HG02642 (cell line): Measurements from ENCODE around the gene CARMIL1.
"Not testable (repeated sequence)": the region's sequence is repeated elsewhere in the genome, so short reads cannot be mapped to it uniquely, and the experiment has no call there.

Experiments
- ATAC-seq: cut with Tn5 transposase; IDR thresholded peaks from one replicate; pipeline ENCODE4 v1.9.1; 2021; ENCODE audit warnings: mild to moderate bottlenecking; ENCODE audit not compliant: unreplicated experiment, poor library complexity

Gene CARMIL1

DNA sequence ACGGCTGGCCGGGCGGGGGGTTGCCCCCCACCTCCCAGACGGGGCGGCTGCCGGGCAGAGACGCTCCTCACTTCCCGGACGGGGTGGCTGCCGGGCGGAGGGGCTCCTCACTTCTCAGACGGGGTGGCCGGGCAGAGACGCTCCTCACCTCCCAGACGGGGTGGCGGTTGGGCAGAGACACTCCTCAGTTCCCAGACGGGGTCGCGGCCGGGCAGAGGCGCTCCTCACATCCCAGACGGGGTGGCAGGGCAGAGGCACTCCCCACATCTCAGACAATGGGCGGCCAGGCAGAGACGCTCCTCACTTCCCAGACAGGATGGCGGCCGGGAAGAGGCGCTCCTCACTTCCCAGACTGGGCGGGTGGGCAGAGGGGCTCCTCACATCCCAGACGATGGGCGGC lies 306.9 kb downstream of the CARMIL1 start:
- not testable (repeated sequence) for ATAC-seq

DNA sequence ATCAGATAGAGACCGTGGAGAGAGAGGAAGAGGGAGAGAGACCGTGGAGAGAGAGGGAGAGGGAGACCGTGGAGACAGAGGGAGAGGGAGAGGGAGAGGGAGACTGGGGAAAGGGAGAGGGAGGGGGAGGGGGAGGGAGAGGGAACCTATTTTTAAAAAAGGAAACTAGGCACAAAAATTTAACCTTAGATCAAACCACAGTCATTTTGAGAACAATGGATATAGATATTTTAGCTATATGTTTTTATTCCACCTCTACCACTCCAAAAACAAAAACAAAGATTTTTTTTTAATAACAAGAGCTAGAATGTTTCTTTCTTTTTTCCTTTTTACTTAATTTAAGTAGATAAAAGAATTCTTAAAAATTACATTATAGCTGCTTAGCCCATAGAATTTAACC lies 307.8 kb downstream of the CARMIL1 start:
- no peak for ATAC-seq

DNA sequence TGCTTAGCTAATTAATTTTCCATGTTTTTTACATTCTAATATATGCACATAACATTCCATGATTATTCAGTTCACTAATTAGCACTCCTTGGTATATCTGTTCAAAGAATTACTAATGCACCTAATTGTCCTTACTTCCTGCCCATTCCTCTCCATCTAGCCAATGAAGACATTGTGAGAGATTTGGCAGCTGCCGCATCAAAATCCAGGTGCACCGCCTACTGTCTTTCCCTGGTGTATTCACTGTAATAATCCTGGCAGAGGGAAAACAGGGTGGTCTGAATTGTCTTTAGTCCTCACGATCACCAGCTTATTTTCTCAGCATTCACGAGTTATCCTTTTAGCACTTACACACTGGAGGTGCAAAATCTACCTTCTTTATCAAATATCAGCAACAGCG lies 311.8 kb downstream of the CARMIL1 start:
- ATAC-seq, result no peak

DNA sequence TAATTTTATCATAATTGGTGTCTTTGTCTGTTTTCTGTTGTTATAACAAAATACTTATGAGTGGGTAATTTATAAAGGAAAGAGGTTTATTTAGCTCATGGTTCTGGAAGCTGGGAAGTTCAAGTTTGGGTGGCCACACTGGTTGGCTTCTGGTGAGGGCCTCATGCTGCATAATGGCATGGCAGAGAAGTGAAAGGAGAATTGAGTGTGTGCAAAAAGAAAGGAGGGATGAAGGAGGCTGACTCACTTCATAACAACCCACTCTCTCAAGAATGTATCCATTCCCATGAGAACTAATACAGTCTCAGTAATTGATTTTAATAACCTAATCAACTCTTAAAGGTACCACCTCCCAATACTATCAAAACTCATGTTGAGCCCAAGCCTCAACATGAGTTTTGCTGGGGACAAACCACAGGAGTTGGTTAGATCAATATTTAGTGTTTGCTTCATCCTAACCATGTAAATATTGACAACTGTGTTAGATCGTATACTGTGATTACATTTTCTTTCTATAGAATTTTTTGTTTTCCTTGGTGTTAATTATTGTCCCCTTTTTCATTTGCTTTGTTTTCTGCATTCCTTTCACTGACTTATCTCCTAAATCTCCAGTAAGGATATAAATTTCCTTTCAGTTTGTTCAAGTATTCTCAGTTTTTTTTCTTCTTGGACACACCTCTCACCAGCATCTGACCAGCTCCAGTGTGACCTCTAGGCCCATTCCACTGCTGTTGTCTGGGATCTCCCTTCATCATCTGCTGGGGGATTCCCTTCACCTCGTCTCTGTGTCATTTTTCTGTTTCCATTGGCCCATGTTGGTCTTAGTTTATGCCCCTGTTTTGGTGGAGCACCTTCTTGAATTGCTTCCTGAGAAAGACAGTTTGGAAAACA lies 318.0 kb downstream of the CARMIL1 start:
- ATAC-seq, result no peak

DNA sequence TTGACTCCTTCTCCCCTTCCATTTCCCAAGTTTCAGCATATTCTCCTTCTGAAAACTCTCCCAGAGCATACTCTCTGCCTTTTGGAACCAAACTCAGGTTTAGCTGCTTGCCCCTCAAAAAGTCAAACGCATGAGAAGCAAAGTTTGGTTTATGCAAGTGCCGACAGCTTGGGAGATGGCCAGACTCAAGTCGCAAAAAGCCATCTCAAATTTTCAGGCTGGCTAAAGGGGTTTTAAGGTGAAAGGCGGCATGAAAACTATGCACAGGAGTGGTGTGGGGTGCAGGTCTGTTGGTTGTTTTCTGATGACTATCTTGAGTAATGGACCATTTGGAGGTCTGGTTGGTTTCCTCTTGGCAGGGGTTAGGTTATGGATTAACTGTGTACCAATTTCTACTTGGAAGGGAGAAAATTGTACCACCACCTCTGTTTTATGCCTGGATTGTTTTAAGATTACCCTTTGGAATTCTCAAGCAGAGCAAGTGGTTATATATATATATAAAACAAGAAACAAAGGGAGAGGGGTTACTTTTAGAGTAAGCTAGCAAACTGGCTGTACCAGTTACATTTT lies 320.4 kb downstream of the CARMIL1 start:
- no peak for ATAC-seq

DNA sequence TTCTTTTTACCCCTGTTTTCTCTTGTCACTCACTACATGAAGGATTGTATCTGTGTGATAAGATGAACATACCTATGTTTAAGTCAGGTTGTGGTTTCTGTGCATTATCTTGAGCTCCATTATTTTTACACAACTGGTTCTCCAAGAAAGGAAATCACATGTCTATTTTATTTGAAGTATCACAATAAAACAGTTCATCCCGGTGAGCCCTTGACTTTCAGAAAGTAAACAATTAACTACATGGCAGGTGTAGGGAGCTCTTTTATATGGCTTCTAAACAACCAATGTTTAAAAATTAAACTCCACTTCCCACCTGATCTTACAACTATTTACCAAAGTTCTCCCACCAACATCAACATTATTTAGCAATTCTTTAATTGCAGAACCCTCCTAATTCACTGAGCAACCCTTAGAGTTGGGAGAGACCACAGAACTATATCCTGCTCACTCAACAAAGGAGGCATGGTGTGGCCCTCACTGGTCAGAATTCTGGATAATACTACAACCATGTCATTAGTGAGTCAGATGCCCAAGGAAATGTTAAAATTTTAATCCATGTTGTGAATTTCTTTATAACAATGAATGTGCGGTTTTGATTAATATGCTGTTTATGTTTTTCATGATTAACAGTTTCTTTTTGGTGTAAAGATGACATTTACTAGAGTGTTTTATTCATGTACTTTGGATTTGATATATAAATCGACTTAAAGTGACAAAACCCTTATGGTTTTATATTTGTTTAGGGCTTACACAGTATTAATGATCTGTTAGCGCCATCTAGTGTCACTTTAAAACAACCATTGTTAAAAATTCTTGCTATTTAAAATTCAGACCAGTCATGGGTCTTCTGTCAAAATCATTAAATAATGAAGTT lies 322.9 kb downstream of the CARMIL1 start:
- no peak for ATAC-seq

DNA sequence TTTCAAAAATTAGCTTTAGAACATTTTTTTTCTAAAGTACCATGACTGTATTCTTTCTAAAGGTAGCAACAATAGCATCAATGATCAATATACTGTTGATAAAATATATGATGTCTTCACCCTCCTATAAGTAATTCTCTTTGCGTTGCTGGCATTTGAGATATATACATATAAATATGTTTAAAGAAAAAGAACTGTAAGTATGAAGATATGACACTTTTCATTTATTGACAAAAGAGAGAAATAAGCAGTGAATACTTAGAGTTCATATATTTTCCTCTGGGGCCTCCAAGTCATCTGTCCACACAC lies 323.5 kb downstream of the CARMIL1 start:
- ATAC-seq, result no peak

DNA sequence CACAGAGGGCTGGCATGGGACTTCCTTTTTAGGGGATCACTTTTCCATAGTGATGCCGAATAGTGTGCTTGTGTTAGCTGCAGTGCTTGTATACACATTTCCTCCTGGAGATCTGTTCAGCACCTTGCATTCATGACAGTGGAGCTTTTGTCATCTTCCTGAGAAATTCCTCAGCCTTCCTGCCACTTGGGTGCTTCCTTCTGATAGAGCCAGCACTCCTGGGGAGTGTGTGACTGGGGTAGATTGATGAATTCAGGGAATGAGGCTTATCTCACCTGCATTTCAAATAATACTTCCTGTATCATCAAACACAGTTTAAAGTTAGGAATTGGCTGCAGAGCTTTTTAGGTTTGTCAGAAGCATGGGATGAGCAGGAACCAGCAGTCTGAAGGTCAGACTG lies 324.1 kb downstream of the CARMIL1 start:
- no peak for ATAC-seq

DNA sequence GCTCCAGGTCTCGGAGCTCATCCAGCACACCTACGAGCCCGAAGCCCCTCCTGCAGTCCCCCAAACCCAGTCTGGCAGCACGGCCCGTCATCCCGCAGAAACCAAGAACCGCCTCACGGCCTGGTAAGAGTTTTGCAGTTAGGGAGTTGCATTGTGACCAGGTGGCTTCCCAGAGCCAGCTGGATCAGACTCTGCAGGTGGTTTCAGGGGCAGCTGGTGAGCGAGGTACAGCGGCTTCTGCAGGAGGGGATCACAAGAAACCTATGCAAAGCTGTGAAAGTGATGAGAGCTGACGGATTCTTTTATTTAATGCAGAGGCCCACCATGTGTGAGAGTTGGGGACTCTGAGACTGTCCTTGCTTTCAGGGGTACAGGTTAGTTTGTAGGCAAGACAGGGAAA lies 327.0 kb downstream of the CARMIL1 start:
- no peak for ATAC-seq

DNA sequence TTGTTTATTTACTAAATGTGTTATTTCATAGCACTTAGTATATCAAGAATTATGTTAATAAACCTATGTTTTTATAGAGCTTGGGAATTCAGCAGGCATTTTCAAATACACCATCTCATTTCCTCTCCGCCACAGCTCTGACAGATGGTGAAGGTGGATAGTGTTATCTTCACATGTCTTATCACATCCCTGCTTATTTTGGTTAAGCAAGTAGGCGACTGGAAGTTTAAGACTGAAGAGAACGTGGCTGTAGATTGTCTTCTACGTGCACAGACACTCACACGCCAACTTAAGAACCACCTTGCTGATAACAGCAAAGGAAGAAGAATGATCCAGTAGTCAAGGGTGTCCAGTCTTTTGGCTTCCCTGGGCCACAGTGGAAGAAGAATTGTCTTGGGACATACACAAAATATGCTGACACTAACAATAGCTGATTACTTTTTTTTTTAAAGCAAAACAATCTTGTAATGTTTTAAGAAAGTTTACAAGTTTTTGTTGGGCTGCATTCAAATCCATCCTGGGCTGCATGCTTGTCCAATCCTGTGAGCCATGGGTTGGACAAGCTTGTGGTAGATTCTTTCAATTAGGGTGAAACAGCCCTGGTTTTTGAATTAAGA lies 329.5 kb downstream of the CARMIL1 start:
- no peak for ATAC-seq

DNA sequence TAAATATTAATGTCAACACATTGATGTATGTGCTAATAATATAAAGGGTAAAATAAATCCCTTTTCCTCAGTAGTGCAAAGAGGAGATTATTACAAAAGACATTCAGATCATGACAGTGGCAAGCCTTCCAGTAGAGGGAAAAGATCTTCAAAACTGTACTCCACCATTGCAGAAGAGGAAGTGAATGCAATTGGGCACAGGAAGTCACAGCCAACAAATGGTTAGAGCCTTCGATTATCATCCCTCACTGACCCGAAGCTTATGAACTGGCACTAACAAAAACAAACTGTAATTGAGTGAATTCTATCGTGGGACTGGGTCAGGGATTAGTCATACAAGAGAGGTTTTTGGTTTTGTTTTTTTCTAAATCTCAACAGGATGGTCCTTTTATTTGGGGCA lies 333.5 kb downstream of the CARMIL1 start:
- no peak for ATAC-seq

DNA sequence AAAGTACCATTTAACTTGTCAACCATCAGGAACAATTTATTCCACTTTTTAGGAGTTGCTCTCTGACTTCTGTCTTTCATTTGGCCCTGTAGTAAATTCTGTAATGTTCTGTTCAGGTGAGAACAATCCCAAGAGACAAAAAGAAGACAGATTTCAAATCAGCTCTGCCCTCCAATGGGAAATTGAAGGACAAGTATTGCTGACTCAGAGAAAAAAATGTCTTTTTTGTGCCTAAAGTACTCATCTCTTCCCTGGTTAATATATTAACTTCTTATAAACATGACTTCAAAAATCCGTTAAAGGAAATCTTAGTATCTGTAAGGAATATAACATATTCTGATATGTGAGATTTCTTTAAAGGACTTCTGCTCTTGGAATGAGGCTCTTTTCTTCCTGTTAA lies 334.2 kb downstream of the CARMIL1 start:
- no peak for ATAC-seq

DNA sequence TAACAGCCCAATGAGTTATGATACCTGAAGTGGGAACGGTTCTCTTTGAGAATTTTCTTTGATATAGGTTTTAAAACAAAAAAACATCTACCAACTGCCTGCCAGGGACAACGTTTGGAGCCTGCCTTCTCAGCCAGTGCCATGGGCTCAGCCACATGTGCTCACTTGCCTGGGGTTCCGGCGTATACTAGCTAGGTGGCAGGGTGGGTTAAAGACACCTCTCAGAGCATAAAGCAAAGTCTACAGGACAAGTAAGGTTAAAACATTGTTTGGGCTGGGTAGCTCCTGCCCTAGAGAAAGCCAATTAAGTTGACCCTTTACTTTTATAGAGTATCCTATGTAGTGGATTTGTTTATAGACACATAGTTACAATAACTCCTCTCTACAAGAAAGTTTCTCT lies 334.9 kb downstream of the CARMIL1 start:
- no peak for ATAC-seq

DNA sequence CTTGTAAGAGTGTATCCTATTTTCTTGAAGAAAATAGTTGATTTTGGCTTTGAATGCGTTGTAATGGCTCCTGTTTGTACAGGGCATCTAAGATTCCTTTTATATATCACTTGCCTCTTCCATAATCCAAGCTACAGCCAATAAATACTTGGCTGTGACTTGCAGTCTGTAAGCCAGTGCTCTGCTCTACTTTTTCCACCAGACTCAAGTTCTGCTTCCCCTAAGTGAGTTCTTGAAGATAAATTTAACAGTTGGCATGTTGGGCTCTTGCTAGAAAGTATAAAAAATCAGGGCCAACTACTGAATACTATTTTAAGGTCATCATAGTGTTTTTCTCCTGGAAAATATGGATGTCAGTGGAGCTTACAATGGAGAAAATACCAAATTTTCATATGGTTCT lies 336.3 kb downstream of the CARMIL1 start:
- ATAC-seq, result no peak

DNA sequence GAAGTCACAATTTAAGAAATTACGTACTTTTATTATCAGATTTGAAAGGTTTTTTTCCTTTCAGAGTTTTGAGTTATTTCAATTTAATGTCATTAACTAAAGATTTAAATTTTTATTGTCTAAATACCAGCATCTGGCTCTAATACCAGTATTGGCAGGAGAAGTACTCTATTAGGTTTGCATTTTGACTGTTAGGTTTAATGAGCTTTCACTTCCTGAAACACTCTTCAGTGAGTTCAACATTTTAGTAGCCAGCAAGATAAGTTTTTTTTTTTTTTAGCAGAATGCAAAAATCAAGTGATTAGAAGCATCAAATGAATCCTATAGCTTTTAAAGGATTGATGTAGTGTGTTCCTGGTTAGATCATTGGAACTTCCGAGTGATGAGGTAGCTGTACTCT lies 338.8 kb downstream of the CARMIL1 start:
- no peak for ATAC-seq

DNA sequence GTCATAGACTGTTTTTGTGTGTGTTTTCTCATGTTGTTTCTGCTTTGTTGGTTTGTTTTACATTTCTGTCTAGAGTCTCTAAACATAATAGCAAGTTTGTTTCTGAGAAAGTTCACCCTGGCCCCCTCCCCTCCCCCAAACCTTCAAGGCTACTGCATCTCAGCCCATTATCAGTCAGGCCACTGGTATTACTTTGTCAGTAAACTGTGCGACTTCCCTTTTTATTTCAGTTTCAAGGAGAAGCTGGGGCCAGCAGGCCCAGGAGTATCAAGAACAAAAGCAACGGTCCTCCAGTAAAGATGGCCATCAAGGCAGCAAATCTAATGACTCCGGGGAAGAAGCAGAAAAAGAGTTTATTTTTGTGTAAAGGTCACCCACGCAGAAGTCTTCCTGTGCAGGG lies 340.0 kb downstream of the CARMIL1 start:
- ATAC-seq, result no peak

DNA sequence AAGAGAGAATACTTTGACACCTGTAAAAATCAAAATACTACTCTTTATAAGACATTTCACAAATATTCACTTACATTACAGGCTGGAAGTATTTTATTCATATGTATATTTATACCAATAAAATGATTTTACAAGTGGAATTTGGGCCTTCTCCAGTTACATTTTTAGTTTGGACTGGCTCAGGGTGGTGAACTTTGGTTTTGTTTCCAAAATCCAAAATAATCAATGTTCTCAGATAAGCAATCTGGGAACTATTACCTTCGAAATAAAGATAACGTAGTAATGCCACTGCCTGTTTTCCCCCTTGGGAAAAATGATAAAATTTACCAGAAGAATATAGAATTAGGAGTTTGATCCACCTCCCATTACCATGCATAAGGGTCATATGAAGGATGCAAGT lies 341.2 kb downstream of the CARMIL1 start:
- no peak for ATAC-seq

DNA sequence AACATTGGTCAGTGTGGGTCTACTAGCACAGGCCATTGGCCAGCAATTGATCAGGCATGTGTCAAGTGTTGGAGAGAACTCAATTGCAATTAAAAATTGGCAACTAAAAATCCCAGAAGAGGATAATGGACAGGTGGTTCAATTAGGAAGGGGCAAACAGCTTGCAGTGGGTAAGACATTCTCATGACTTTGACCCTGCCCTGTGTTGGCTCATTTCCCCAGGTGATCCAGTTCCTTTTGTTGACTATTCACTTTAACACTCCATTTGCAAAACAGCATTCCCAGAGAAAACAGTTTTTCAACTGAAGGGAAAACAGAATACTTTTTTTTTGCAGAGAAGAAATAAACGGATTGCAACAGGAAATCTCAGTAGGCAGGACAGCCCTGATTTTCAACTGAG lies 343.9 kb downstream of the CARMIL1 start:
- no peak for ATAC-seq

DNA sequence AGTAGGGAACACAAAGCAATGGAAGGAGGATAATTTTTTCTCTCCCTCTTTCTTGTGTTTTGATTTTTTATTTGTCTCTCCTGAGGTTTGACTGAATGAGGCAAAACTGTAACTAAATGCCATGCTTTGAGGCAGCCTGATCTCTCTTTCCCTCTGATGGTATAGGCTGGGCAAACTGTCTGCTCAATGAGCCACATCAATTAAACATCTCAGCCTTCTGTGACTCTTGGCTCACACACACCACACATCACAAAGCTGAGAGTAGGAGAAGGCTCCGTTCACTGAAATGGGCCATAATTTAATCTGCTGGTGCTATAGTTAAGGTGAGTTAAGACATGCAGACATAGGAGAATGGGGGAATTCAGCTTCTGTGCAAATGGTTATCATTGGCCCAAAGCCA lies 344.7 kb downstream of the CARMIL1 start:
- ATAC-seq, result no peak

DNA sequence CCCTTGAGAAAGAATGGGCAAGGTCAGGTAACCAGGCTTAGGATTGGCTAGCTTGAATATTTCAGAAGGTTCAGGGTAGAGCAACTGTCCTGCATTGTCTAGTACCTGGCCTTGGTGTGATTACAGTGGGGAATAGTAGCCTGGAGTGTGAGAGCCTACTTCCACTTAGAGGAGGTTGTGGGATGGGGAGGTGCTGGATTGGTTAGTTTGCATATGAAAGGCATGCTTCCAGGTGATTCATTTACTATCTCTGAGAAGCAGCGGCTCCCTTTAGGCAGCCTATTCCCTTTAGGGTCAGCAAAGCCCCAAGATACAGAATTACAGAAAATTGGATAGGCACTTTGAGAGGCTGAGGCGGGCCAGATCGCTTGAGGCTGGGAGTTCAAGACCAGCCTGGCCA lies 347.8 kb downstream of the CARMIL1 start:
- no peak for ATAC-seq
